ENCODE measurements around the gene SLC38A1. TPM values are rescaled to one million over a fixed set of nuclear protein-coding genes. Genes with fewer than 3 reads are reported as not detected.
A peak's percentile ranks its signal among the peaks of the same experiment; 100 is the strongest.

The SLC38A1 gene
- total RNA-seq, 2 donors from 2014 or later: 77.7 to 107 TPM

DNA sequence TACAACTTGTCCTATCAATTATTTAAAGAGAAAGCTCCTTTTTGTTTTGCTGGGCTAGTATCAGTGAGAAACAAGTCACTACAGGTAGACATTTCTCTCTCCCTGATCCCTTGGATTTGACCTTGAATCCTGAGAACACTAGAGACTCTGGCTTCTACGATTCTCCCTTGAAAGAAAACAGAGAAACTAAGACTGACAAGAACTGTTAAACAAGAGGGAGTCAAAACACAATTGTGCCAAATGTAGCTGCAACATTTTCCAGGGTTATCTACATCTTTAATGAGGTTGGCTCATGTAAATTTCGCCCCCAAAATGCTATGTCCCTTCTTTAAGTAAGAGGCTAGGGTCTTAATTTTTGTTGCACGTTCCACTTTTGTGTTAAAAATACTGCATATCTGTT, 62.4 kb downstream of the SLC38A1 start:
- peaks cover 24% of the 10 kb centered on the region for H3K4me1 Mint-ChIP-seq
- TF ChIP-seq CTCF (conservative IDR thresholded peaks at IDR 0.05): no peak
- H3K36me3 Mint-ChIP-seq (ENCODE audit: low read depth): peaks cover 71% of the 10 kb centered on the region
- H3K4me3 ChIP-seq (ENCODE audit: low read length): no peak overlapping the region
- H3K36me3 ChIP-seq (ENCODE audit: control insufficient read depth, insufficient read depth, low read length): peaks cover 83% of the 10 kb centered on the region
- WGBS, 2 experiments (ENCODE audit: insufficient coverage in 1 of 2, insufficient read length in 1 of 2): 71 to 75% methylated on average over 3 of the region's 3 CpGs
- H3K27me3 Mint-ChIP-seq (ENCODE audit: insufficient read depth): no peaks in the 10 kb centered on the region
- H3K27ac ChIP-seq (ENCODE audit: low read depth, low read length): no peak overlapping the region
- DNase-seq: no peak
- no peak overlapping the region for H3K4me3 Mint-ChIP-seq
- H3K9ac ChIP-seq (ENCODE audit: extremely low read depth, low read length, poor library complexity, severe bottlenecking): no peak overlapping the region
- H3K9me3 ChIP-seq (ENCODE audit: control insufficient read depth, low read length): no peaks in the 10 kb centered on the region
- peak overlapping the region; percentile 6 for H3K27ac Mint-ChIP-seq
- no peaks in the 10 kb centered on the region for H3K9me3 Mint-ChIP-seq
- H3K4me1 ChIP-seq (ENCODE audit: control insufficient read depth, insufficient read depth, low read length): peaks cover 3% of the 10 kb centered on the region
- H3K27me3 ChIP-seq (ENCODE audit: control insufficient read depth, insufficient read depth, low read length, poor library complexity, severe bottlenecking): no peaks in the 10 kb centered on the region

DNA sequence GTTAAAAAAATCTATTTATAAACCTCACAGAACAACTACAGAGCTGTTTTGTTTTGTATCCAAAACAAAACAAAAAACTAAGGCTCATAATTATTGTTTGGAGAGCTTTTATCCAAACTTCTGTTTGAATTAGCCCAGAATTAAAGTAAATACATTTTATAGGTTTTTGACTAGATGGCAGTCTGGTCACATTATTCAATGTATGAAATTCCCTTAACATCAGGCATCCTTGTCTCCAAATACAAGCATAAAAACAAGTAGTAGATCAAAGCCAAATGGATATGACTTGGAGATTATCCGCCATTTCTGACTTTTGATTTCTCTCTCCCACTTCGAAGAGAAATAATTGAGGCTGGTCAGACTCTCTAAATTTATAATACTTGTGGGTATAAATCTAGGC, 63.5 kb downstream of the SLC38A1 start:
- no peak overlapping the region for H3K27ac Mint-ChIP-seq
- 74 to 92% methylated on average over 2 of the region's 2 CpGs for WGBS, 2 experiments (ENCODE audit: insufficient coverage in 1 of 2, insufficient read length in 1 of 2)
- H3K27me3 ChIP-seq (ENCODE audit: control insufficient read depth, insufficient read depth, low read length, poor library complexity, severe bottlenecking): no peaks in the 10 kb centered on the region
- H3K27ac ChIP-seq (ENCODE audit: low read depth, low read length): no peak overlapping the region
- H3K36me3 ChIP-seq (ENCODE audit: control insufficient read depth, insufficient read depth, low read length): peaks cover 88% of the 10 kb centered on the region
- H3K36me3 Mint-ChIP-seq (ENCODE audit: low read depth): peaks cover 74% of the 10 kb centered on the region
- H3K4me1 ChIP-seq (ENCODE audit: control insufficient read depth, insufficient read depth, low read length): no peaks in the 10 kb centered on the region
- no peak overlapping the region for H3K4me3 Mint-ChIP-seq
- DNase-seq: no peak
- peaks cover 15% of the 10 kb centered on the region for H3K4me1 Mint-ChIP-seq
- H3K9me3 ChIP-seq (ENCODE audit: control insufficient read depth, low read length): no peaks in the 10 kb centered on the region
- no peaks in the 10 kb centered on the region for H3K27me3 Mint-ChIP-seq (ENCODE audit: insufficient read depth)
- TF ChIP-seq CTCF (conservative IDR thresholded peaks at IDR 0.05): no peak
- H3K4me3 ChIP-seq (ENCODE audit: low read length): no peak overlapping the region
- no peak overlapping the region for H3K9ac ChIP-seq (ENCODE audit: extremely low read depth, low read length, poor library complexity, severe bottlenecking)
- no peaks in the 10 kb centered on the region for H3K9me3 Mint-ChIP-seq

GRCh38 chr12:46201284-46201789, 67.5 kb downstream of the SLC38A1 start:
- no peak overlapping the region for H3K4me3 ChIP-seq (ENCODE audit: low read length)
- 86 to 91% methylated on average over 1 to 5 of the region's 5 CpGs for WGBS, 2 experiments (ENCODE audit: insufficient coverage in 1 of 2, insufficient read length in 1 of 2)
- H3K27ac ChIP-seq (ENCODE audit: low read depth, low read length): no peak overlapping the region
- H3K27me3 Mint-ChIP-seq (ENCODE audit: insufficient read depth): no peaks in the 10 kb centered on the region
- peaks cover 88% of the 10 kb centered on the region for H3K36me3 Mint-ChIP-seq (ENCODE audit: low read depth)
- no peak overlapping the region for H3K4me3 Mint-ChIP-seq
- H3K27ac Mint-ChIP-seq: no peak overlapping the region
- TF ChIP-seq CTCF (conservative IDR thresholded peaks at IDR 0.05): no peak
- H3K9ac ChIP-seq (ENCODE audit: extremely low read depth, low read length, poor library complexity, severe bottlenecking): no peak overlapping the region
- H3K9me3 Mint-ChIP-seq: peaks cover 16% of the 10 kb centered on the region
- H3K4me1 Mint-ChIP-seq: no peaks in the 10 kb centered on the region
- peaks cover 25% of the 10 kb centered on the region for H3K9me3 ChIP-seq (ENCODE audit: control insufficient read depth, low read length)
- H3K4me1 ChIP-seq (ENCODE audit: control insufficient read depth, insufficient read depth, low read length): no peaks in the 10 kb centered on the region
- H3K36me3 ChIP-seq (ENCODE audit: control insufficient read depth, insufficient read depth, low read length): peaks cover 97% of the 10 kb centered on the region
- H3K27me3 ChIP-seq (ENCODE audit: control insufficient read depth, insufficient read depth, low read length, poor library complexity, severe bottlenecking): no peaks in the 10 kb centered on the region
- no peak for DNase-seq

All from endodermal cell (in vitro differentiated cells).